ENCODE data around the gene SELENOO. TPM values are rescaled to one million over a fixed set of nuclear protein-coding genes. Genes with fewer than 3 reads are reported as not detected.

SELENOO gene
- total and polyA plus RNA-seq, 5 experiments from 2014 or later: 3.1 to 42.4 (median 8.8) TPM

- no peak overlapping the region for H3K27ac Mint-ChIP-seq
- peaks cover under 1 to 9% (median 4%) of the 10 kb centered on the region in 4 donors for H3K4me1 Mint-ChIP-seq
- no peaks in the 10 kb centered on the region for H3K9me3 Mint-ChIP-seq
- H3K27me3 Mint-ChIP-seq: peaks cover 2 to 34% (median 17%) of the 10 kb centered on the region in 5 donors
- H3K4me3 Mint-ChIP-seq: no peak overlapping the region
- ATAC-seq (no peak), DNase-seq (no peak)
- H3K36me3 Mint-ChIP-seq: no peaks in the 10 kb centered on the region
- POLR2A ChIA-PET: no interaction called here
These were observed 26.2 kb upstream of the SELENOO start for GRCh38 chr22:50174382-50175190.

GRCh38 chr22:50175191-50175461 is 25.7 kb upstream of the SELENOO start:
- POLR2A ChIA-PET: no interaction called here
- ATAC-seq (no peak), DNase-seq (no peak)
- Mint-ChIP-seq H3K9me3 (no peaks in the 10 kb centered on the region), H3K4me1 (peaks cover 3 to 13% (median 6%) of the 10 kb centered on the region in 4 donors), H3K36me3 (no peaks in the 10 kb centered on the region), H3K4me3 (no peak overlapping the region), H3K27me3 (peaks cover 3 to 35% (median 20%) of the 10 kb centered on the region in 5 donors), H3K27ac (no peak overlapping the region)

GRCh38 chr22:50175921-50176849 is 24.6 kb upstream of the SELENOO start:
- H3K27ac Mint-ChIP-seq: no peak overlapping the region
- DNase-seq: no peak
- no peaks in the 10 kb centered on the region for H3K9me3 Mint-ChIP-seq
- no peaks in the 10 kb centered on the region for H3K36me3 Mint-ChIP-seq
- peaks cover under 1 to 9% (median 7%) of the 10 kb centered on the region in 4 donors for H3K4me1 Mint-ChIP-seq
- POLR2A ChIA-PET: no interaction called here
- no peak overlapping the region for H3K4me3 Mint-ChIP-seq
- H3K27me3 Mint-ChIP-seq: peaks cover 0 to 32% (median 17%) of the 10 kb centered on the region in 5 donors
- no peak for ATAC-seq

GRCh38 chr22:50176850-50177536 is 23.8 kb upstream of the SELENOO start:
- Mint-ChIP-seq H3K4me3 (no peak overlapping the region), H3K27ac (peak overlapping the region in 1 of 10 donors; percentile 44), H3K27me3 (peaks cover 0 to 24% (median 16%) of the 10 kb centered on the region in 5 donors), H3K4me1 (peaks cover 0 to 9% (median 6%) of the 10 kb centered on the region in 4 donors), H3K36me3 (no peaks in the 10 kb centered on the region), H3K9me3 (no peaks in the 10 kb centered on the region)
- POLR2A ChIA-PET: no interaction called here
- DNase-seq: no peak
- ATAC-seq: no peak

- Mint-ChIP-seq H3K4me3 (no peak overlapping the region), H3K27ac (peak overlapping the region in 1 of 10 donors; percentile 44), H3K4me1 (peaks cover 0 to 9% (median 6%) of the 10 kb centered on the region in 4 donors), H3K36me3 (no peaks in the 10 kb centered on the region), H3K9me3 (no peaks in the 10 kb centered on the region), H3K27me3 (peaks cover 0 to 16% (median 11%) of the 10 kb centered on the region in 5 donors)
- peak in 1 of 10 donors; percentile 45 for DNase-seq
- POLR2A ChIA-PET: no interaction called here
- ATAC-seq: no peak
These were observed 23.0 kb upstream of the SELENOO start for GRCh38 chr22:50177537-50178470.

GRCh38 chr22:50178471-50178864 is 22.3 kb upstream of the SELENOO start:
- DNase-seq (peak in 1 of 10 donors; percentile 40), ATAC-seq (no peak)
- H3K27me3 Mint-ChIP-seq: peaks cover 0 to 11% (median 7%) of the 10 kb centered on the region in 5 donors
- no peak overlapping the region for H3K4me3 Mint-ChIP-seq
- peaks cover 0 to 7% (median 5%) of the 10 kb centered on the region in 4 donors for H3K4me1 Mint-ChIP-seq
- POLR2A ChIA-PET: no interaction called here
- no peaks in the 10 kb centered on the region for H3K9me3 Mint-ChIP-seq
- no peaks in the 10 kb centered on the region for H3K36me3 Mint-ChIP-seq
- no peak overlapping the region for H3K27ac Mint-ChIP-seq

GRCh38 chr22:50178871-50179869 is 21.6 kb upstream of the SELENOO start:
- Mint-ChIP-seq H3K27me3 (peaks cover 0 to 8% (median 1%) of the 10 kb centered on the region in 5 donors), H3K9me3 (no peaks in the 10 kb centered on the region), H3K36me3 (no peaks in the 10 kb centered on the region), H3K27ac (peak overlapping the region in 2 of 10 donors; percentile 7 to 48), H3K4me3 (peak overlapping the region in 1 of 10 donors; percentile 24), H3K4me1 (peaks cover 2 to 7% (median 6%) of the 10 kb centered on the region in 4 donors)
- POLR2A ChIA-PET: no interaction called here
- ATAC-seq: no peak
- DNase-seq: peak in 1 of 10 donors; percentile 50

GRCh38 chr22:50179937-50180726 is 20.7 kb upstream of the SELENOO start:
- Mint-ChIP-seq H3K27ac (peak overlapping the region in 2 of 10 donors; percentile 7 to 48), H3K4me1 (peaks cover 5 to 12% (median 9%) of the 10 kb centered on the region in 4 donors), H3K4me3 (no peak overlapping the region), H3K9me3 (no peaks in the 10 kb centered on the region), H3K36me3 (no peaks in the 10 kb centered on the region), H3K27me3 (peaks cover 0 to 8% (median 1%) of the 10 kb centered on the region in 5 donors)
- ATAC-seq (no peak), DNase-seq (peak in 1 of 10 donors; percentile 58)
- POLR2A ChIA-PET: interaction anchor here (1.2 kb wide), 1 partner anchor 8 kb away, joined by 4 read pairs; no protein-coding TSS in a partner anchor

- H3K36me3 Mint-ChIP-seq: no peaks in the 10 kb centered on the region
- H3K27ac Mint-ChIP-seq: no peak overlapping the region
- no peak overlapping the region for H3K4me3 Mint-ChIP-seq
- no peak for ATAC-seq
- DNase-seq: peak in 1 of 10 donors; percentile 62
- POLR2A ChIA-PET: interaction anchor here (1.2 kb wide), 1 partner anchor 9 kb away, joined by 4 read pairs; no protein-coding TSS in a partner anchor
- H3K4me1 Mint-ChIP-seq: peaks cover 8 to 12% (median 10%) of the 10 kb centered on the region in 4 donors
- H3K27me3 Mint-ChIP-seq: peaks cover 0 to 5% (median 1%) of the 10 kb centered on the region in 5 donors
- no peaks in the 10 kb centered on the region for H3K9me3 Mint-ChIP-seq
These were observed 19.9 kb upstream of the SELENOO start for GRCh38 chr22:50180727-50181521.

All from naive thymus-derived CD8-positive, alpha-beta T cell (primary cell).